ENCODE data around the gene COMMD9. TPM values are rescaled to one million over a fixed set of nuclear protein-coding genes. Genes with fewer than 3 reads are reported as not detected.

The COMMD9 gene
- total and polyA plus RNA-seq, 2 of the 4 experiments (the other 2 are of a cell fraction) = 50.7 to 58.3 TPM

- no peaks in the 10 kb centered on the region for H3K9me1 ChIP-seq (ENCODE audit: insufficient read depth, low read length)
- H3K14ac ChIP-seq (replicated peaks; ENCODE audit: low read depth, low read length) = no peak overlapping the region
- no peak overlapping the region for H3K23ac ChIP-seq (ENCODE audit: low read depth, low read length)
- H2BK15ac ChIP-seq (ENCODE audit: low read depth, low read length) = no peak overlapping the region
- BruUV-seq (replicated peaks) = no TSS peak
- H3K18ac ChIP-seq (ENCODE audit: low read depth, low read length) = no peak overlapping the region
- no peak overlapping the region for H2AK9ac ChIP-seq (replicated peaks; ENCODE audit: low read depth, low read length, poor library complexity)
- in situ Hi-C loops (cut with MboI; ENCODE audit: low sequenced_read_pairs) (no loop called here), intact Hi-C loops (cut with micrococcal nuclease) (no loop called here), dilution Hi-C loops (cut with HindIII; ENCODE audit: low sequenced_read_pairs, unreplicated experiment) (no loop called here)
- H3K4me3 ChIP-seq (ENCODE audit: insufficient read depth, low read depth, low read length) = no peak overlapping the region
- H3K27me3 ChIP-seq (ENCODE audit: control insufficient read depth, insufficient read depth, low read length) = no peaks in the 10 kb centered on the region
- no peak overlapping the region for H3K9ac ChIP-seq (ENCODE audit: low read depth, low read length)
- H2BK5ac ChIP-seq (ENCODE audit: low read depth, low read length, poor library complexity, severe bottlenecking) = no peak overlapping the region
- H3K79me1 ChIP-seq (ENCODE audit: low read depth in 1 of 2, low read length in 2 of 2) = no peaks in the 10 kb centered on the region
- H2AFZ ChIP-seq (replicated peaks; ENCODE audit: low read length, poor library complexity) = no peak overlapping the region
- no peaks in the 10 kb centered on the region for H3K4me1 ChIP-seq (ENCODE audit: control insufficient read depth, insufficient read depth, low read length)
- ChIA-PET POLR2A (ENCODE audit: unreplicated experiment) (no interaction called here), CTCF (no interaction called here)
- H3K4me2 ChIP-seq (ENCODE audit: low read depth, low read length) = no peak overlapping the region
- H2BK20ac ChIP-seq (ENCODE audit: low read depth, low read length) = no peak overlapping the region
- no peaks in the 10 kb centered on the region for H3K36me3 ChIP-seq (ENCODE audit: control insufficient read depth, insufficient read depth, low read length)
- no peak overlapping the region for H2AK5ac ChIP-seq (ENCODE audit: low read depth, low read length)
- no peak overlapping the region for H4K8ac ChIP-seq (ENCODE audit: low read depth in 2 of 2, low read length in 2 of 2)
- no peak overlapping the region for H4K91ac ChIP-seq (ENCODE audit: insufficient read depth, low read depth, low read length)
- H3K27ac ChIP-seq (ENCODE audit: insufficient read depth, low read length) = no peak overlapping the region
- DNase-seq (peak; percentile 38), ATAC-seq (ENCODE audit: low read depth) (peak; percentile 48)
- WGBS, 2 experiments (ENCODE audit: extremely low coverage in 2 of 2, insufficient read length in 1 of 2) = 68% methylated on average over 4 of the region's 14 CpGs; no CpG with 5 or more reads in 1 of the 2 experiments
- no peak overlapping the region for H4K5ac ChIP-seq (ENCODE audit: low read depth, low read length)
- H3K56ac ChIP-seq (ENCODE audit: extremely low read depth, insufficient read depth, low read length) = no peak overlapping the region
- H3K4ac ChIP-seq (ENCODE audit: low read depth, low read length) = no peak overlapping the region
- peaks cover 3% of the 10 kb centered on the region; the same call in 1 of the 2 replicates for H3K9me3 ChIP-seq (ENCODE audit: control insufficient read depth, insufficient read depth, low read length)
- no peaks in the 10 kb centered on the region for H4K20me1 ChIP-seq (ENCODE audit: insufficient read depth, low read length)
- no peak for TF ChIP-seq CEBPB (IDR thresholded peaks at IDR 0.05; ENCODE audit: low read depth, low read length)
- TF ChIP-seq MXI1 (IDR thresholded peaks at IDR 0.05; ENCODE audit: borderline replicate concordance, low read depth, low read length) = no peak
- no peak for TF ChIP-seq POLR2A (IDR thresholded peaks at IDR 0.05; ENCODE audit: low read depth, low read length)
- no peak for TF ChIP-seq FOS (IDR thresholded peaks at IDR 0.05; ENCODE audit: low read depth, low read length)
- TF ChIP-seq RFX5 (IDR thresholded peaks at IDR 0.05; ENCODE audit: low read depth, low read length) = no peak
- TF ChIP-seq RCOR1 (IDR thresholded peaks at IDR 0.05; ENCODE audit: insufficient replicate concordance, low read length) = no peak
- no peak for TF ChIP-seq CHD1 (IDR thresholded peaks at IDR 0.05; ENCODE audit: low read depth, low read length)
- TF ChIP-seq CTCF (conservative IDR thresholded peaks at IDR 0.05; ENCODE audit: low read depth, low read length) = no peak
- no peak for TF ChIP-seq ELK1 (IDR thresholded peaks at IDR 0.05; ENCODE audit: borderline replicate concordance, low read depth, low read length)
- TF ChIP-seq BHLHE40 (IDR thresholded peaks at IDR 0.05; ENCODE audit: low read depth, low read length) = no peak
- TF ChIP-seq USF2 (IDR thresholded peaks at IDR 0.05; ENCODE audit: low read depth, low read length) = no peak
- TF ChIP-seq MAZ (IDR thresholded peaks at IDR 0.05; ENCODE audit: borderline replicate concordance, low read depth, low read length) = no peak
- no peak overlapping the region for H2BK120ac ChIP-seq (ENCODE audit: low read depth, low read length)
Measured at GRCh38 chr11:36222831-36223635, 66.2 kb downstream of the COMMD9 start.
